HepG2 (cell line): Measurements from ENCODE around the gene KHNYN. TPM values are rescaled to one million over a fixed set of nuclear protein-coding genes. Genes with fewer than 3 reads are reported as not detected.

Experiments used
- CAMTA2 ChIP-seq: sonication (generic); formaldehyde crosslinking; IDR thresholded peaks from 2 replicates; pipeline ENCODE4 v1.4.0; 2020; ENCODE audit warnings: mild to moderate bottlenecking, missing genetic modification reagents, borderline replicate concordance
- CREB3 ChIP-seq: sonication (generic); formaldehyde crosslinking; IDR thresholded peaks from 2 replicates; pipeline ENCODE4 v1.5.0; 2020; ENCODE audit warnings: missing genetic modification reagents
- DRAP1 ChIP-seq: IDR thresholded peaks from 2 replicates; pipeline ENCODE4 v1.6.1; 2016; ENCODE audit warnings: missing genetic modification reagents, missing compliant biosample characterization
- ISX ChIP-seq: sonication (generic); formaldehyde crosslinking; conservative IDR thresholded peaks from 2 replicates; pipeline ENCODE4 v1.5.0; 2020; ENCODE audit warnings: missing genetic modification reagents
- KDM1A ChIP-seq: IDR thresholded peaks from 2 replicates; pipeline ENCODE4 v1.6.1; 2016; ENCODE audit warnings: missing compliant biosample characterization
- KLF16 ChIP-seq, 2 experiments: sonication (generic) in 1 of 2; formaldehyde crosslinking in 1 of 2; IDR thresholded peaks; 2 replicates each; pipeline versions ENCODE4 v1.6.1 to v1.8.0; 2016 to 2023; ENCODE audit warnings: missing genetic modification reagents in 2 of 2, missing compliant biosample characterization in 1 of 2
- LBX2 ChIP-seq: sonication (generic); formaldehyde crosslinking; IDR thresholded peaks from 2 replicates; pipeline ENCODE4 v1.5.0; 2020; ENCODE audit warnings: missing genetic modification reagents, mild to moderate bottlenecking, borderline replicate concordance
- MED13 ChIP-seq: sonication (generic); formaldehyde crosslinking; IDR thresholded peaks from 2 replicates; pipeline ENCODE4 v1.5.0; 2020; ENCODE audit warnings: missing genetic modification reagents
- MEIS1 ChIP-seq: sonication (generic); formaldehyde crosslinking; IDR thresholded peaks from 2 replicates; pipeline ENCODE4 v1.9.0; 2021; ENCODE audit warnings: mild to moderate bottlenecking, missing genetic modification reagents, moderate library complexity, borderline replicate concordance
- MIER3 ChIP-seq: IDR thresholded peaks from 2 replicates; pipeline ENCODE4 v1.6.1; 2016; ENCODE audit warnings: missing compliant biosample characterization, borderline replicate concordance
- MYNN ChIP-seq: sonication (generic); formaldehyde crosslinking; IDR thresholded peaks from 2 replicates; pipeline ENCODE4 v1.4.0; 2020; ENCODE audit warnings: mild to moderate bottlenecking, low read depth, missing genetic modification reagents
- NFE2L1 ChIP-seq: sonication (generic); formaldehyde crosslinking; IDR thresholded peaks from 2 replicates; pipeline ENCODE4 v1.4.0; 2020; ENCODE audit warnings: missing genetic modification reagents, mild to moderate bottlenecking, borderline replicate concordance
- PLRG1 ChIP-seq: fragments of 450-650 bp; conservative IDR thresholded peaks from 2 replicates; pipeline ENCODE4 v1.6.1; 2016
- SATB2 ChIP-seq: sonication (generic); formaldehyde crosslinking; IDR thresholded peaks from 2 replicates; pipeline ENCODE4 v1.5.0; 2020; ENCODE audit warnings: missing genetic modification reagents
- SNRNP70 ChIP-seq: fragments of 200-400 bp; formaldehyde crosslinking; IDR thresholded peaks from 2 replicates; pipeline ENCODE4 v1.6.1; 2017; ENCODE audit warnings: mild to moderate bottlenecking, low read depth, low read length, moderate library complexity
- SOX6 ChIP-seq, 2 experiments: fragments of 450-650 bp in 1 of 2; sonication (generic) in 1 of 2; formaldehyde crosslinking in 1 of 2; IDR thresholded peaks; 2 replicates each; pipeline versions ENCODE4 v1.4.0 to v1.6.1; 2017 to 2020; ENCODE audit warnings: antibody characterized with exemption in 1 of 2, mild to moderate bottlenecking in 1 of 2, missing genetic modification reagents in 1 of 2
- SP1 ChIP-seq, 2 experiments: fragments of 450-650 bp in 1 of 2; sonication (generic) in 1 of 2; formaldehyde crosslinking in 1 of 2; IDR thresholded peaks; 2 replicates each; pipeline versions ENCODE4 v1.4.0 to v1.6.1; 2016 to 2020; ENCODE audit warnings: missing genetic modification reagents in 1 of 2
- TAF1 ChIP-seq: sonication (generic); formaldehyde crosslinking; IDR thresholded peaks from 2 replicates; pipeline ENCODE4 v1.4.0; 2020; ENCODE audit warnings: missing genetic modification reagents
- TOE1 ChIP-seq: sonication (generic); formaldehyde crosslinking; IDR thresholded peaks from 2 replicates; pipeline ENCODE4 v1.4.0; 2020; ENCODE audit warnings: mild to moderate bottlenecking, missing genetic modification reagents
- ZBTB26 ChIP-seq: IDR thresholded peaks from 2 replicates; pipeline ENCODE4 v1.6.1; 2016; ENCODE audit warnings: missing compliant biosample characterization, missing genetic modification reagents, borderline replicate concordance
- ZFX ChIP-seq: sonication (generic); formaldehyde crosslinking; IDR thresholded peaks from 2 replicates; pipeline ENCODE4 v1.4.0; 2020; ENCODE audit warnings: mild to moderate bottlenecking, low read depth, missing genetic modification reagents, moderate library complexity
- ZNF18 ChIP-seq: sonication (generic); formaldehyde crosslinking; IDR thresholded peaks from 2 replicates; pipeline ENCODE4 v1.8.0; 2022; ENCODE audit warnings: mild to moderate bottlenecking, missing genetic modification reagents; ENCODE audit not compliant: insufficient replicate concordance
- ZSCAN25 ChIP-seq: sonication (generic); formaldehyde crosslinking; IDR thresholded peaks from 2 replicates; pipeline ENCODE4 v1.8.0; 2022; ENCODE audit warnings: mild to moderate bottlenecking, missing genetic modification reagents
- ZSCAN5A ChIP-seq: sonication (generic); formaldehyde crosslinking; IDR thresholded peaks from 2 replicates; pipeline ENCODE4 v1.8.0; 2022; ENCODE audit warnings: mild to moderate bottlenecking, missing genetic modification reagents, borderline replicate concordance
- polyA plus RNA-seq, 8 experiments: library from polyadenylated mRNA; depleted of rRNA in 3 of 8; stranded (reverse) in 7 of 8; unstranded in 1 of 8; fragments of >200 nt; fragmentation: Illumina TruSeq in 4 of 8; extraction: Trizol in 4 of 8; gene quantifications; 2 replicates each; pipeline versions ENCODE4 v1.2.1 to v1.2.3, GENCODE V29; 2011 to 2016; ENCODE audit warnings: low read depth in 4 of 8, missing spikeins in 1 of 8, mixed read lengths in 1 of 8; ENCODE audit not compliant: insufficient read depth in 1 of 8
- total RNA-seq, 5 experiments: library from RNA; depleted of rRNA; stranded (reverse); fragments of >200 nt; fragmentation: Illumina TruSeq; extraction: Trizol; gene quantifications; 2 replicates each; pipeline ENCODE4 v1.2.3, GENCODE V29; 2016; ENCODE audit warnings: low read depth in 1 of 5

Gene KHNYN
- total and polyA plus RNA-seq, 2 of the 13 experiments (the other 11 are each of a cell fraction or from before 2014, with no cell fraction given), result 52.8 to 75.7 TPM

- TF ChIP-seq SATB2 (CRISPR knock-in tag) (no peak), MYNN (CRISPR knock-in tag) (no peak), MIER3 (CRISPR knock-in tag) (no peak), PLRG1 (no peak), ZSCAN25 (CRISPR knock-in tag) (no peak), TAF1 (CRISPR knock-in tag) (no peak), TOE1 (CRISPR knock-in tag) (no peak), SNRNP70 (no peak), NFE2L1 (no peak), ZFX (CRISPR knock-in tag) (no peak; the same call in 1 of the 2 replicates), CREB3 (no peak), ISX (CRISPR knock-in tag) (no peak), DRAP1 (CRISPR knock-in tag) (no peak), KDM1A (CRISPR knock-in tag) (no peak), MEIS1 (CRISPR knock-in tag) (no peak), SP1 (IDR thresholded peaks at IDR 0.05) (no peak), SP1 (CRISPR knock-in tag; IDR thresholded peaks at IDR 0.05) (no peak; the same call in 1 of the 2 replicates), CAMTA2 (no peak), MED13 (no peak), ZSCAN5A (no peak), SOX6 (IDR thresholded peaks at IDR 0.05) (no peak), SOX6 (CRISPR knock-in tag; IDR thresholded peaks at IDR 0.05) (no peak; the same call in 1 of the 2 replicates), LBX2 (CRISPR knock-in tag) (no peak; the same call in 1 of the 2 replicates), ZNF18 (CRISPR knock-in tag) (no peak), KLF16 (CRISPR knock-in tag; IDR thresholded peaks at IDR 0.05) (no peak), ZBTB26 (CRISPR knock-in tag) (no peak)
These were observed 30.9 kb upstream of the KHNYN start, which contains the start of gene NYNRIN (continued) for GRCh38 chr14:24398653-24399446.
